Kidney tubule cell (primary cell): Measurements from ENCODE around the gene ADAM22.

Source experiments
- DNase-seq: peaks from one replicate; pipeline ENCODE4 v3.0.0-alpha.2; 2018; ENCODE audit warnings: low spot score

Gene ADAM22

DNA sequence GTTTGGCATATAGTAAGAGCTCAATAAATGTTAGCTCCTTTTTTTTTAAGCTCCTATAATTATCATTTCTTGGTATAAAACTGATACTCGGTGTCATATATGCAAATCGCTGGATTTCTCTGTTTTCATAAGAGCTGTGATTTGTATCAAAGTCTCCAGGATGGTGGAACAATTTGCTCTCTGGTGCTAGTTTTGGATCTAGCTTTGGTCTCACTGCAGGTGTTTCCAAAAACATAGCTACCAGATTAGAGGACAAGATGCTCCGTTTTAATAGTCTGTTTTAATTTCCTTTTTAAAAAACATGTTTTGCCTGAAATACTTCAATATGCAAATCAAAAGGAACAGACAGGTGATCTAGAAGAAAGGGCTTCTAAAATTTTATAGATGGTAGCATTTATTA, 25.3 kb downstream of the ADAM22 start:
- DNase-seq: no peak

- DNase-seq: no peak
Observed at GRCh38 chr7:87960239-87960638, 26.2 kb downstream of the ADAM22 start.

GRCh38 chr7:87961754-87962153, 27.7 kb downstream of the ADAM22 start:
- no peak for DNase-seq

DNA sequence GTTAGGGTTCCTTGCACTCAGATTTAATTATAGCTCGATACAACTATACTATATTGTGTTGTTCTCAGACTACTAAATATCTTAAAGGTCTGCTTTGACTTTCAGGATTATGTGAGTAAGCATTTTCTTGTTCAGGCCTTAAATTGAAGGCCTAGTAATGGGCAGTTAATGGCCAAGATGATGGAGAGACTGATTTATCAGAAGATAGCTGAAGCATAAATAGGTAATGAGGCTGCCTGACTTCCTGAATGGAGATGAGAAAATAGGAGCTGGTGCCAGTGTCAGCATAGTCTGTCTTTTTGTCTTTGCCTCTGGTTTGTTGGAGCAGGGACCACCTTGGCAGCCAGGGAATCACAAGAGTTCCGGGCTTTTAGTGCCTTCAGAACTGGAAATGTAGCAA, 32.2 kb downstream of the ADAM22 start:
- DNase-seq: no peak

DNA sequence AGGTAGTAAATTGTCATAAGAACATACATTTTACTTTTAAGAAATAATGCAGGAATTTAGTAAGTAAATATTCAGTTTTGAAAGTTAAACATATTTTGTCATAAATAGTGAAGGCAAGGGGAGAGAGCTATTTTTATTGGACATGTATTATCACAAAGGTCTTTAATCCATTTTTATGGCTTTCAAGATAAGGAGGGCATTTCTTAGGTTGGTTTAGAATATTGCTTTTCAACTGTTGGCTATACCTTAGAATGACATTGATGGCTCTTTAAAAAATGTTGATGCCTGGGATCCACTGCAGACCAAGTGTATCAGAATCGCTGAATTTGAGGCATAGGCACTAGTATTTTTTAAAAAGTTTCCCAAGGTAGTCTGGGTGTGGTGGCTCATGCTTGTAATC, 34.0 kb downstream of the ADAM22 start:
- no peak for DNase-seq

GRCh38 chr7:87982116-87982515, 48.1 kb downstream of the ADAM22 start:
- DNase-seq: no peak

- no peak for DNase-seq
Observed at GRCh38 chr7:87984088-87984487, 50.0 kb downstream of the ADAM22 start.

- no peak for DNase-seq
Observed at GRCh38 chr7:87993269-87993668, 59.2 kb downstream of the ADAM22 start.

- DNase-seq: no peak
Observed at GRCh38 chr7:87999261-87999660, 65.2 kb downstream of the ADAM22 start.

DNA sequence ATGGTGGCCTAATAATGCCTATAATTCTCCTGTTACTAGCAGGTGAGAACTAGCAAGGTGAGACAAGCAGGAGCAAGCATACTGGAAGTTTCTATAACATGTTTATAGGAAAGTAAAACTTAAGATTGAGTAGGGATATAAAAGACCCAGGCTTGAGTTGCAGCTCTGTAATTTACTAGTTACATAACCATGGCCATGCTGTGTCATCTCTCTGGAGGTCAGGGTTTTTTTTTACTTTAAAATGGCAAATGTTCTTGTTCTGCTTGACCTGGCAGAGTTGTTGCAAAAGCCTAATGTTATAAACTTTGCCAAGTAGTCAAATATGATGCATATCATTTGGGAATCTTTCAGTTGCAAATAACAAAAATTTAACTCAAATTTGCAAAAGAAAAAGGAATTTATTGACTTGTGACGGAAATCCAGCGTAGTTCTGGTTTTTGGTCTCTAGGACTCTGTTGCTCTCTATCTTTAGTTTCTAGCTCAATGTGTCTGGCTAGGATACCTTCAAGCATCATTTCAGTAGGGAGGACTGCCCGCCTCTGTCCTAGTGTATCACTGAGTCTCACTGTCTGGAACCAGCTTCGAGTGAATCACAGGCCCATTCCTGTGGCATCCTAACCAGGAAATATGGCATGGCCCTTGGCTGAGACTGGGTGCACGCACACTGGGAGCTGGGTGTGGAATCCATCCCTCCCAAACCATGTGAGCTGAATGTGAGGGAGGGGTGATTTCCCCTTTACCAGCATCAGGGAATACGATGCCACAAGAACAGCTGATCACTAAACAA, 67.9 kb downstream of the ADAM22 start:
- DNase-seq: peak; percentile 18

GRCh38 chr7:88002617-88003016, 68.6 kb downstream of the ADAM22 start:
- DNase-seq: no peak

DNA sequence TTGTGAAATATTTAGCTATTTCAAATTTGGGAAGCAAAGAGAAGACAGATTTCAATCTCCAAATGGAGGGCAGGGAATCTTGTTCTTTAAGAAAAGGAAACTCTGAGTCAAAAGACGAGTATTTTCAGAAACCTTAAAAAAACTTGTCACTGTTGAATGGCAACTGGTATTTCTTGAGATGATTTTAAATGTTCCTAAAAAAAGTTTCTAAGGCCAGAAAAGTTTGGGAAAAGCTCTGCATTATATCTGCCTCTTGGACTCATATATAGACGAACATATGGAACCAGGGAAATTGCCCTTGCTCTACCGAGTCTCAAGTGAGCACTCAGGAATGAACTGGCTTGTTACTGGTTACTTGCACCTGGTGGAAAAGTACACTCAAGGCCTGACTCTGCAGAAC, 69.5 kb downstream of the ADAM22 start:
- no peak for DNase-seq

- no peak for DNase-seq
Observed at GRCh38 chr7:88005191-88005590, 71.1 kb downstream of the ADAM22 start.

DNA sequence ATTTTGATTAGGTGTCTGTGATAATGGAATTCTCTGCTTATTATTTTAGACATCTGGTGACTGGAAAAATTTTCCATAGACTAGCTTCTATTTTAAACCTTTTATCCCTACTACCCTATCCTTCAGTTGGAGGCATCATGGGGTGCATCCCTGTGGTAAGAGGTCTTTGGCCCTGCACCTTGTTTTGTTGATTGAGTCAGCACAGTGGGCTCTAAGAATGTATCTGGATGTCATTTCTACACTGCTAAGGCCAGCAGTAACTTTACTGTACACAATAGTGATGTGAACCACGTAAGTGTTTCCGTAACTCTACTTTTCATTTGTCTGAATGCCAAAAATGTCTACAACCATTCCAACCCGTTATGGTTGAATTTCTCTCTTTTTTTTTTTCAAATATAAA, 75.6 kb downstream of the ADAM22 start:
- no peak for DNase-seq

DNA sequence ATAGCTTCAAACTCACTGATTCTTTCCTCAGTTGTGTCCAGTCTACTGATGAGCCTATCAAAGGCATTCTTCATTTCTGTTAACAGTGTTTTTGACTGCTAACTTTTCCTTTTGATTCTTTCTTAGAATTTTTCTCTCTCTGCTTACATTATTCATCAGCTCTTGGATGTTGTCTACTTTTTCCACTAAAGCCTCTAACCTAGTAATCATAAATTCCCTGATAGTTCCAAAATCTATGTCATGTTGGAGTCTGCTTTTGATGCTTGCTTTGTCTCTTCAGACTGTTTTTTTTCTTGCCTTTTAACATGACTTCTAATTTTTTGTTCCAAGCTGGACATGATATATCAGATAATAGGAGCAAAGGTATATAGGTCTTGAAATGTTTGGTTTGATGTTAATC, 78.0 kb downstream of the ADAM22 start:
- DNase-seq: no peak

DNA sequence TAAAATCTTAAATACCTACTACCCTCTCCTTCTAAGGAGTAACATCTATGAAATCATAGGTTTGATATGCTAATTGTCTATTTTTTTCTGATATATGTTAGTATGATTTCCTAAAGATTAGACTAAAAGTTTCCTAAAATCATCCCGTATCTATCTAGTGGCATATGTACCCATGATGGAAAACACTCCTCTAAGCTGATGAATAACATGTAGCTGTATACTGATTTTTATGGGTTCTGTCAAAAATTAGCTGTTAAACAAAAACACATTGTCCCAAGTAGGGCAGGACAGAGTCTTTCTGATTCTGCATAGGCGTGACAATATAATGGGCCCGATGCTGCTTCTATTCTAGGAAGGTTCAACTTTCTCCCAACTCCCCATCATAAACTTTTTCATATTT, 79.9 kb downstream of the ADAM22 start:
- no peak for DNase-seq

DNA sequence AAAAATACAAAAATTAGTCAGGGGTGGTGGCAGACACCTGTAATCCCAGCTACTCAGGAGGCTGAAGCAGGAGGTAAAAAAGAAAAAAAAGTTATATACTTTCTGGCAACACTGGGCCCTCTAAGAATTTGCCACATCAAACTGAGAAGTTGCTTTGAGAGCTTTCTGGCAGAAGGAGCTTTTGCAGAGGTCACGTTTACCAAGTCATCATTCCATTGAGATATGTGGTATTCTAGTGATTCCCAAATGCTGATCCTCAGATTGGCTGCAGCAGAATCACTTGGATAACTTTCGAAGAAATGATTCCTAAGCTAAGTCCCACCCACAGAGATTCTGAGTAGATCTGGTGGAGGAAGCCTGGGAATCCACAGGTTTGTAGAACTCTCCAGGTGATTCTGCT, 80.5 kb downstream of the ADAM22 start:
- DNase-seq: no peak

- DNase-seq: no peak
Observed at GRCh38 chr7:88015309-88015708, 81.3 kb downstream of the ADAM22 start.

- no peak for DNase-seq
Observed at GRCh38 chr7:88018501-88018900, 84.5 kb downstream of the ADAM22 start.

- DNase-seq: peak; percentile 85
Observed at GRCh38 chr7:88020953-88021665, 87.1 kb downstream of the ADAM22 start.

DNA sequence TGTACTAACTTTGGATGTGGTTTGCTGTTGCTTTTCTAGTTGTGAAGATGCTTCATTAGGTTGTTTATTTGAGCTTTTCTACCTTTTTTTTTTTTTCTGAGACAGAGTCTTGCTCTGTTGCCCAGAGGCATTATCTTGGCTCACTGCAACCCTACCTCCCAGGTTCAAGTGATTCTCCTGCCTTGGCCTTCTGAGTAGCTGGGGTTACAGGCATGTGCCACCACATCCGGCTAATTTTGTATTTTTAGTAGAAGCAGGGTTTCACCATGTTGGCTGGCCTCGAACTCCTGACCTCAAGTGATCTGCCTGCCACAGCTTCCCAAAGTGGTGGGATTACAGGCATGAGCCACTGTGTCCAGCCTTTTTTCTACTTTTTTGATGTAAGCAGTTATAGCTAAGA, 93.7 kb downstream of the ADAM22 start:
- no peak for DNase-seq

GRCh38 chr7:88034083-88034695, 100.1 kb downstream of the ADAM22 start:
- no peak for DNase-seq

- no peak for DNase-seq
Observed at GRCh38 chr7:88037050-88037449, 103.0 kb downstream of the ADAM22 start.
